AG04449 (cell line): Measurements from ENCODE around the gene ASCC3.

Experiments
- CTCF ChIA-PET: fragments of 350-600 bp; formaldehyde crosslinking; extraction: SDS; loops from one replicate; lab custom pipeline; 2021; ENCODE audit warnings: antibody characterized with exemption; lab: Yijun Ruan, JAX
- POLR2A ChIA-PET: fragments of 400-600, 350-600 bp; formaldehyde crosslinking; extraction: SDS; loops from one replicate; lab custom pipeline; 2020; ENCODE audit warnings: antibody characterized with exemption, inconsistent platforms; lab: Yijun Ruan, JAX
- DNase-seq: peaks from one replicate; pipeline ENCODE4 v3.0.0-alpha.2; 2010; ENCODE audit warnings: low read depth, low spot score
- H3K4me3 ChIP-seq: 2 replicates; pipeline ENCODE4 v1.5.1; 2011; ENCODE audit warnings: low read depth, mild to moderate bottlenecking, control low read depth, low read length
- TF ChIP-seq, protein P1 (sequence below): IDR thresholded peaks from one replicate; pipeline ENCODE4 v1.5.1; 2011; ENCODE audit warnings: mild to moderate bottlenecking, moderate library complexity, low read length, control low read depth, inconsistent platforms; ENCODE audit not compliant: insufficient read depth; ENCODE audit errors: missing control alignments

Gene ASCC3

GRCh38 chr6:100468016-100468622 lies 413.0 kb downstream of the ASCC3 start:
- TF ChIP-seq, protein P1, sequence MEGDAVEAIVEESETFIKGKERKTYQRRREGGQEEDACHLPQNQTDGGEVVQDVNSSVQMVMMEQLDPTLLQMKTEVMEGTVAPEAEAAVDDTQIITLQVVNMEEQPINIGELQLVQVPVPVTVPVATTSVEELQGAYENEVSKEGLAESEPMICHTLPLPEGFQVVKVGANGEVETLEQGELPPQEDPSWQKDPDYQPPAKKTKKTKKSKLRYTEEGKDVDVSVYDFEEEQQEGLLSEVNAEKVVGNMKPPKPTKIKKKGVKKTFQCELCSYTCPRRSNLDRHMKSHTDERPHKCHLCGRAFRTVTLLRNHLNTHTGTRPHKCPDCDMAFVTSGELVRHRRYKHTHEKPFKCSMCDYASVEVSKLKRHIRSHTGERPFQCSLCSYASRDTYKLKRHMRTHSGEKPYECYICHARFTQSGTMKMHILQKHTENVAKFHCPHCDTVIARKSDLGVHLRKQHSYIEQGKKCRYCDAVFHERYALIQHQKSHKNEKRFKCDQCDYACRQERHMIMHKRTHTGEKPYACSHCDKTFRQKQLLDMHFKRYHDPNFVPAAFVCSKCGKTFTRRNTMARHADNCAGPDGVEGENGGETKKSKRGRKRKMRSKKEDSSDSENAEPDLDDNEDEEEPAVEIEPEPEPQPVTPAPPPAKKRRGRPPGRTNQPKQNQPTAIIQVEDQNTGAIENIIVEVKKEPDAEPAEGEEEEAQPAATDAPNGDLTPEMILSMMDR: no peak
- DNase-seq: no peak
- CTCF ChIA-PET: interaction anchor here (1.5 kb wide), 1 partner anchor 196 kb away, joined by 4 read pairs; no protein-coding TSS in a partner anchor
- POLR2A ChIA-PET: no interaction called here
- no peak overlapping the region for H3K4me3 ChIP-seq

DNA sequence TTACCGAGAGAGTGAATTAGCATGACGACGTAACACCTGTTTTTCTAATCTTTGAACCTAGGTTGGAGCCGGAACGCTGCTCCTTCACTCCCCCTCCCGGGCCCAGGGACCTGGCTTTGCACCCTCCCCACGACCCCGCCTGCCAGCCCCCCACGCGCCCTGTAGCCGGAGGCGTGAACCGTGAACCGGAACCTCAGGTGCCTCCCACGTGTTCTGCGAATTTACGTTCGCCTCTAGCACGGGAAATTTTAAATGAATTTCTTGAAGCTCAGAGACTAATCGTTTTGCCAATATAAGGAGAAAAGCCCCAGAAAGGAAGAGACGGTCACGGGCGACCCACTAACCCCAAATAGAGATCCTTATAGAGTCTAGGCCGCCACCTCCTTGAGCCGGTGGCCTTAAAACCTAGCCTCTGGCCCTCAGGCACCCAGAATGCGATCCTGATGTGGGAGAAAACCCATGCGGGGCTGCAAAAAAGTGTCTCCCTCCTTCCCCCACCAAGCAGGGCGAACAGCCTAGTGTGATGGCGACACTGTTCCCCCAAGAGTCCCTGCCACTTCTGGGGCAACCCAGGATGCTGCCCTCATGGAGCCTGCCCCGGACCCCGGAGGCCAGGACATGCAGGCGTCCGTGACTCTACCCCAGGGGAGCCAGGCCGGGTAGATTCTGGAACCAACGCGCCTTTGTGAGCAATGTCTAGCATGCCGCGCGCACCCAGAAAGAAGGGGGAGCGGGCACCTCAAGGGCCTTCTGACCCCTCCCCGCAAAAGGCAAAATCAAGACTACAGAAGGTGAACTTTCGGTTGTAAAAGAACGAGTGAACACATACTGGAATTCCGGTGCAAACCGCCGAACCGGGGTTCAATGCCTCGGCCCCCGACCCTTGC lies 413.8 kb downstream of the ASCC3 start:
- DNase-seq: no peak
- TF ChIP-seq, protein P1: no peak
- ChIA-PET POLR2A (no interaction called here), CTCF (interaction anchor here (0.9 to 3.2 kb wide), 3 partner anchors 274 to 358 kb away, joined by 3 to 26 read pairs (median 3); no protein-coding TSS in a partner anchor)
- no peak overlapping the region for H3K4me3 ChIP-seq

DNA sequence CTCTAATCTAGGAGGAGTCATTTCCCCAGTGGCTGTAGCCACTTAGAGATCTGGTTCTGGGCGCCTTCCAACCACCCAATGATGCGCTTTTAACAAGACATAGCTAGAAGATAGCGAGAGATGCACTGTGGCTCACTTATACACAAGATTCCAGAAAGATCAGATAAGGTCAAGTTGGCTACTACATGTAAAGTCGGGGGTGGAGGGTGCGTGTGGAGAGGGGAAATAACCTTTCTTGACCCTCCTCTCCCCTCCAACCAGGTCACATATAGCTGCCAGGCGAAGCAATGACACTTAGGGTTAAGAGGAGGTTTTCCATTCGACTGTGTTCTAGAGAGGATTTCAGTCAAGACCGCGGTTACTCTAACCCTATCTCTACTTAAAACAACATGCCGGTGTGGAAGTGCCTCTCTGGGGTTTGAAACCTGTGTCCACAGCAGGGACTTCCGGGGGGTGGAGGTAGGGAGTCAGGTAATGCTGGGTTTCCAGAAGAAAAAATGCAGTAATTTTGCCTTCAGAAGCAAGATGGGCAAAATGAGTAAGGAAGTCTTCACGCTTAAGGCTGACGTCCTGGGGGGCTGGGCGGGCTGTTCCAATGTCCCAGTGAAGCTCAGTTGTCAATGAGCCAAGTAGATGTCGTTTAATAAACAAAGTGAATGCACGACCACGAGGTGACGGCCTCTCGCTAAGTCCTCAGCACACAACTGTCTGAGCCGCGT lies 414.6 kb downstream of the ASCC3 start:
- H3K4me3 ChIP-seq: no peak overlapping the region

GRCh38 chr6:100465701-100466409 lies 415.3 kb downstream of the ASCC3 start:
- TF ChIP-seq, protein P1: no peak
- no peak for DNase-seq
- ChIA-PET POLR2A (interaction anchor here (0.6 to 1.6 kb wide), 4 partner anchors 8 to 351 kb away, joined by 3 to 7 read pairs (median 4); no protein-coding TSS in a partner anchor), CTCF (interaction anchor here (0.6 to 5.1 kb wide), 11 partner anchors 9 to 365 kb away, joined by 3 to 26 read pairs (median 4); no protein-coding TSS in a partner anchor)
- peak overlapping the region; percentile 83 for H3K4me3 ChIP-seq

More for the DNA sequence above, 414.6 kb downstream of the ASCC3 start:
- no peak for DNase-seq
- TF ChIP-seq, protein P1: no peak
- POLR2A ChIA-PET: interaction anchor here (0.6 kb wide), 1 partner anchor 214 kb away, joined by 3 read pairs; no protein-coding TSS in a partner anchor
- CTCF ChIA-PET: interaction anchor here (0.7 to 5.1 kb wide), 8 partner anchors 9 to 357 kb away, joined by 3 to 26 read pairs (median 4); no protein-coding TSS in a partner anchor

DNA sequence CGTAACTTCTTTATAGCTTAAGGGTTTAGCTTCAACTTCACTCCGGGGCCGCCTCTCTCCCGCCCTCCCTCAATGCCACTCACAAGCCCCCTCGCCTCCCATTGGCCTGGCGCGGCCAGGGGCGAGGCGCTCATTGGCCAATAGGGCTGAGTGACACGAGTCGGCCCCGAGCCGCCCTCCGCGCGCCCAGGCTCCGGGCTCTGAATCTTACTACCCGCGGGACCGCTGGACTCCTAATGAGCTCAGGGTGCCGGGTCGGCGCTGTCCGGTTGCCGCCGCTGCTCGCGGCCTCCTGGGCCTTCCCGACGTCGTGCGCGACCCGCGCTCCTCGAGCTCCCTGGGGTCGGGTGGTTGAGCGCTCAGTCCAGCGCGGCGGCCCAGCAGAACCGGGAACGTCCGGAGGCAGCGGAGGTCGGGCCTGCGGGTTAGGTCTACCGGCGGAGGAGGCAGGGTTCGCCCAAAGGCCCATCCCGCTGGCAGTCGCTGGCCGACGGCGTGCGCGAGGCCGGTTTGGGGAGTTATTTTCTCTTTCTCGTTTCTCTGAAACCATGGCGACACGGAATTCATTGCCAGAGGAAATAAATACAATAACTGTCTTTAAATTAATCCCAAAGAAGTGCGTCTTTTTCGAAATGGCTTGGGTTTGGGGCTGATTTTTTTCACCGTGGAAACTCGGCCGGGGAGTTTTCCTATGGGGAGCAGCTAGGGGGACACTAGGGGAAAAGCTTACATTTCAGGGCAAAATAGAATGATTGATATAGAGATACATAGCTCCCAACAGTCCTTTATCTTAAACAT lies 416.0 kb downstream of the ASCC3 start, which contains the start of gene SIM1:
Gene SIM1, minus strand, starts transcription at position 19 of the 798 bp plus-strand sequence. CDS start 1,453 bp downstream, outside the sequence.
- peak within 1 kb of the TSS; percentile 83 for H3K4me3 ChIP-seq
- TF ChIP-seq, protein P1: no peak
- ChIA-PET POLR2A (interaction anchor here (0.7 to 1.6 kb wide), 5 partner anchors 9 to 363 kb away, joined by 3 to 7 read pairs (median 3); no protein-coding TSS in a partner anchor), CTCF (interaction anchor here (0.6 to 5.1 kb wide), 17 partner anchors 12 to 364 kb away, joined by 3 to 26 read pairs (median 4); no protein-coding TSS in a partner anchor)
- peak; percentile 74 for DNase-seq
